Naive B cell (primary cell): ENCODE measurements around the gene JAM3. TPM values are rescaled to one million over a fixed set of nuclear protein-coding genes. Genes with fewer than 3 reads are reported as not detected.
A peak's percentile ranks its signal among the peaks of the same experiment; 100 is the strongest.
"Not testable (repeated sequence)": the region's sequence is repeated elsewhere in the genome, so short reads cannot be mapped to it uniquely, and the experiment has no call there.

ENCODE experiments used
- ATAC-seq, 2 donors: fragments of 150-1000 bp; cut with Tn5 transposase; 2 replicates each; pipeline ENCODE4 v1.10.0; 2021; ENCODE audit warnings: low read depth in 2 of 2, mild to moderate bottlenecking in 2 of 2, moderate library complexity in 2 of 2
- DNase-seq: peaks from one replicate; pipeline ENCODE4 v3.0.0; 2022
- H3K27ac Mint-ChIP-seq, 6 donors: one replicate each; pipeline ENCODE4 v1.8.0; 2020 to 2022; ENCODE audit warnings: mild to moderate bottlenecking in 6 of 6, mixed read lengths in 6 of 6, moderate library complexity in 5 of 6, inconsistent platforms in 2 of 6
- H3K27me3 Mint-ChIP-seq, 3 donors: one replicate each; pipeline ENCODE4 v1.8.0; 2021 to 2022; ENCODE audit warnings: mixed read lengths in 3 of 3, mild to moderate bottlenecking in 1 of 3
- H3K36me3 Mint-ChIP-seq, 2 donors: one replicate each; pipeline ENCODE4 v1.8.0; 2020 to 2022; ENCODE audit warnings: mixed read lengths in 2 of 2, inconsistent platforms in 1 of 2, mild to moderate bottlenecking in 1 of 2
- H3K4me1 Mint-ChIP-seq, 3 donors: one replicate each; pipeline ENCODE4 v1.8.0; 2020 to 2022; ENCODE audit warnings: mixed read lengths in 3 of 3, inconsistent platforms in 1 of 3, mild to moderate bottlenecking in 1 of 3, moderate library complexity in 1 of 3
- H3K4me3 Mint-ChIP-seq, 8 donors: one replicate each; pipeline ENCODE4 v1.8.0; 2020 to 2022; ENCODE audit warnings: mild to moderate bottlenecking in 8 of 8, mixed read lengths in 8 of 8, moderate library complexity in 8 of 8, inconsistent platforms in 2 of 8
- H3K9me3 Mint-ChIP-seq, 7 donors: one replicate each; pipeline ENCODE4 v1.8.0; 2020 to 2022; ENCODE audit warnings: mixed read lengths in 7 of 7, mild to moderate bottlenecking in 5 of 7, inconsistent platforms in 2 of 7, moderate library complexity in 1 of 7
- polyA plus RNA-seq, 6 donors: library from polyadenylated mRNA; unstranded; fragments of 300-500 nt; fragmentation: Illumina TruSeq; gene quantifications; one replicate each; pipeline ENCODE4 v1.2.3, GENCODE V29; 2021; ENCODE audit warnings: low read depth in 6 of 6

JAM3 gene
- polyA plus RNA-seq, 6 donors from 2014 or later: 5.3 to 10.6 (median 6.5) TPM

GRCh38 chr11:134181707-134182106 is 112.8 kb downstream of the JAM3 start:
- H3K4me1 Mint-ChIP-seq: no peaks in the 10 kb centered on the region
- no peaks in the 10 kb centered on the region for H3K27me3 Mint-ChIP-seq
- no peak for DNase-seq
- no peak overlapping the region for H3K4me3 Mint-ChIP-seq
- no peaks in the 10 kb centered on the region for H3K9me3 Mint-ChIP-seq
- no peak for ATAC-seq
- peaks cover 7 to 31% of the 10 kb centered on the region in 2 donors for H3K36me3 Mint-ChIP-seq
- H3K27ac Mint-ChIP-seq: no peak overlapping the region

- ATAC-seq, H3K4me1 Mint-ChIP-seq, H3K9me3 Mint-ChIP-seq, DNase-seq, H3K27ac Mint-ChIP-seq, H3K4me3 Mint-ChIP-seq, H3K27me3 Mint-ChIP-seq: not testable (repeated sequence)
- H3K36me3 Mint-ChIP-seq: peaks cover 42 to 44% of the 10 kb centered on the region in 2 donors
Measured at GRCh38 chr11:134188092-134188491, 119.2 kb downstream of the JAM3 start.

GRCh38 chr11:134196756-134197155 is 127.9 kb downstream of the JAM3 start:
- Mint-ChIP-seq H3K4me3 (no peak overlapping the region), H3K36me3 (peaks cover 13 to 34% of the 10 kb centered on the region in 2 donors), H3K27ac (peak overlapping the region in 1 of 6 donors; percentile 52), H3K4me1 (no peaks in the 10 kb centered on the region), H3K27me3 (no peaks in the 10 kb centered on the region), H3K9me3 (no peaks in the 10 kb centered on the region)
- ATAC-seq (no peak), DNase-seq (no peak)

- Mint-ChIP-seq H3K4me1 (no peaks in the 10 kb centered on the region), H3K27ac (no peak overlapping the region), H3K4me3 (no peak overlapping the region), H3K27me3 (no peaks in the 10 kb centered on the region), H3K9me3 (no peaks in the 10 kb centered on the region), H3K36me3 (peaks cover 15 to 33% of the 10 kb centered on the region in 2 donors)
- ATAC-seq: no peak
- DNase-seq: no peak
Measured at GRCh38 chr11:134199531-134199930, 130.7 kb downstream of the JAM3 start.

DNA sequence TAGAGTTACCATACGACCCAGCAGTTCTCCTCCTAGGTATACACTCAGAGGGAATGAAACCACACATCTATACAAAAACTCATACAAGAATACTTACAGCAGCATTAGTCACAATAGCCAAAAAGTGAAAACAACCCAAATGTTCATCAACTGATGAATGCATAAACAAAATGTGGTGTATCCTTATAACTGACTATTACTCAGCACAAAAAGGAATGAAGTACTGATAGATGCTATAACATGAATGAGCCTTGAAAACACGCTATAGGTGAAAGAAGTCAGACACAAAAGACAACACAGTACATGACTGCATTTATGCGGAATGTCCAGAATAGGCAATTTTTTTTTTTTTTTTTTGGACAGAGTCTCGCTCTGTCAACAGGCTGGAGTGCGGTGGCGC is 131.8 kb downstream of the JAM3 start:
- ATAC-seq (no peak), DNase-seq (no peak)
- no peak overlapping the region for H3K27ac Mint-ChIP-seq
- no peaks in the 10 kb centered on the region for H3K27me3 Mint-ChIP-seq
- no peaks in the 10 kb centered on the region for H3K4me1 Mint-ChIP-seq
- H3K9me3 Mint-ChIP-seq: no peaks in the 10 kb centered on the region
- peaks cover 16 to 37% of the 10 kb centered on the region in 2 donors for H3K36me3 Mint-ChIP-seq
- no peak overlapping the region for H3K4me3 Mint-ChIP-seq

Other genes starting within 250 kb of the JAM3 start
- not detected for gene SPATA19, start 223.6 kb upstream of the JAM3 start, polyA plus RNA-seq
- gene IGSF9B, start 112.1 kb upstream of the JAM3 start, polyA plus RNA-seq: not detected
- gene NCAPD3, start 154.9 kb downstream of the JAM3 start, polyA plus RNA-seq: 10 to 100 TPM in 2 of 6 donors, 1 to 10 TPM in 4; 6.2 to 13.2 (median 8.6) TPM
- gene VPS26B, start 155.6 kb downstream of the JAM3 start, polyA plus RNA-seq: 10 to 100 TPM; 12.1 to 18.2 (median 14.7) TPM
- gene THYN1, start 184.3 kb downstream of the JAM3 start, polyA plus RNA-seq: 100 to 1,000 TPM in 1 of 6 donors, 10 to 100 TPM in 5; 60.5 to 109 (median 71.1) TPM
- 10 to 100 TPM; 13.0 to 17.1 (median 14.1) TPM for gene ACAD8, start 184.5 kb downstream of the JAM3 start, polyA plus RNA-seq
- not detected for gene GLB1L3, start 207.3 kb downstream of the JAM3 start, polyA plus RNA-seq